ENCODE data around the gene ITGB8.
"Not testable (repeated sequence)": the region's sequence is repeated elsewhere in the genome, so short reads cannot be mapped to it uniquely, and the experiment has no call there.

ITGB8 gene

GRCh38 chr7:20330239-20330927, at the start of gene ITGB8:
TSS of gene ITGB8 (plus strand) at chr7:20330900. CDS start at chr7:20331807, 907 bp downstream.
- DNase-seq, result peak; percentile 90

GRCh38 chr7:20282959-20283358, 47.7 kb upstream of the ITGB8 start:
- no peak for DNase-seq

- DNase-seq, result no peak
Observed at GRCh38 chr7:20283385-20283784, 47.3 kb upstream of the ITGB8 start.

- DNase-seq, result no peak
Observed at GRCh38 chr7:20284003-20284770, 46.5 kb upstream of the ITGB8 start.

GRCh38 chr7:20284771-20285143, 45.9 kb upstream of the ITGB8 start:
- DNase-seq, result no peak

- DNase-seq, result no peak
Observed at GRCh38 chr7:20287317-20287716, 43.4 kb upstream of the ITGB8 start.

GRCh38 chr7:20288036-20288435, 42.7 kb upstream of the ITGB8 start:
- no peak for DNase-seq

- no peak for DNase-seq
Observed at GRCh38 chr7:20290505-20291111, 40.1 kb upstream of the ITGB8 start.

- no peak for DNase-seq
Observed at GRCh38 chr7:20293336-20293735, 37.4 kb upstream of the ITGB8 start.

GRCh38 chr7:20296444-20296843, 34.3 kb upstream of the ITGB8 start:
- DNase-seq, result no peak

GRCh38 chr7:20296901-20297300, 33.8 kb upstream of the ITGB8 start:
- DNase-seq, result no peak

GRCh38 chr7:20298486-20298901, 32.2 kb upstream of the ITGB8 start:
- DNase-seq, result no peak

GRCh38 chr7:20299145-20299544, 31.6 kb upstream of the ITGB8 start:
- no peak for DNase-seq

GRCh38 chr7:20299647-20300312, 30.9 kb upstream of the ITGB8 start:
- no peak for DNase-seq

- DNase-seq, result no peak
Observed at GRCh38 chr7:20301311-20301939, 29.3 kb upstream of the ITGB8 start.

- DNase-seq, result not testable (repeated sequence)
Observed at GRCh38 chr7:20302300-20302699, 28.4 kb upstream of the ITGB8 start.

GRCh38 chr7:20302891-20303290, 27.8 kb upstream of the ITGB8 start:
- no peak for DNase-seq

- no peak for DNase-seq
Observed at GRCh38 chr7:20304366-20304765, 26.3 kb upstream of the ITGB8 start.

GRCh38 chr7:20305726-20306125, 25.0 kb upstream of the ITGB8 start:
- no peak for DNase-seq

- DNase-seq, result no peak
Observed at GRCh38 chr7:20306180-20306946, 24.3 kb upstream of the ITGB8 start.

GRCh38 chr7:20307119-20307518, 23.6 kb upstream of the ITGB8 start:
- DNase-seq, result no peak

GRCh38 chr7:20307901-20308300, 22.8 kb upstream of the ITGB8 start:
- DNase-seq, result no peak
